ENCODE measurements around the gene RIPOR3.
"Not testable (repeated sequence)": the region's sequence is repeated elsewhere in the genome, so short reads cannot be mapped to it uniquely, and the experiment has no call there.

RIPOR3 gene

GRCh38 chr20:50703651-50704438 is 12.5 kb upstream of the RIPOR3 start:
- not testable (repeated sequence) for DNase-seq (ENCODE audit: low spot score)

- DNase-seq (ENCODE audit: low spot score), result no peak
Measured at GRCh38 chr20:50701041-50701963, 10.0 kb upstream of the RIPOR3 start.

- DNase-seq (ENCODE audit: low spot score), result no peak
Measured at GRCh38 chr20:50699688-50700087, 8.3 kb upstream of the RIPOR3 start.

GRCh38 chr20:50698255-50698654 is 6.9 kb upstream of the RIPOR3 start:
- not testable (repeated sequence) for DNase-seq (ENCODE audit: low spot score)

GRCh38 chr20:50695135-50695872 is 4.0 kb upstream of the RIPOR3 start:
- DNase-seq (ENCODE audit: low spot score), result no peak

- DNase-seq (ENCODE audit: low spot score), result no peak
Measured at GRCh38 chr20:50694379-50695134, 3.2 kb upstream of the RIPOR3 start.

- DNase-seq (ENCODE audit: low spot score), result no peak
Measured at GRCh38 chr20:50693001-50693400, 1.7 kb upstream of the RIPOR3 start.

- no peak for DNase-seq (ENCODE audit: low spot score)
Measured at GRCh38 chr20:50692552-50692933, 1.2 kb upstream of the RIPOR3 start.

- no peak for DNase-seq (ENCODE audit: low spot score)
Measured at GRCh38 chr20:50691573-50692551, 520 bp upstream of the RIPOR3 start.

GRCh38 chr20:50689864-50690649 is 1.3 kb downstream of the RIPOR3 start:
- DNase-seq (ENCODE audit: low spot score), result no peak

GRCh38 chr20:50688256-50688975 is 2.9 kb downstream of the RIPOR3 start:
- no peak for DNase-seq (ENCODE audit: low spot score)

- no peak for DNase-seq (ENCODE audit: low spot score)
Measured at GRCh38 chr20:50686821-50687220, 4.5 kb downstream of the RIPOR3 start.

- DNase-seq (ENCODE audit: low spot score), result no peak
Measured at GRCh38 chr20:50683570-50683969, 7.8 kb downstream of the RIPOR3 start.

GRCh38 chr20:50682947-50683530 is 8.3 kb downstream of the RIPOR3 start:
- DNase-seq (ENCODE audit: low spot score), result no peak

- no peak for DNase-seq (ENCODE audit: low spot score)
Measured at GRCh38 chr20:50682065-50682464, 9.3 kb downstream of the RIPOR3 start.

- no peak for DNase-seq (ENCODE audit: low spot score)
Measured at GRCh38 chr20:50681359-50682064, 9.8 kb downstream of the RIPOR3 start.

GRCh38 chr20:50680105-50680960 is 11.0 kb downstream of the RIPOR3 start:
- no peak for DNase-seq (ENCODE audit: low spot score)
